ENCODE results near the gene FA2H.

Gene FA2H

DNA sequence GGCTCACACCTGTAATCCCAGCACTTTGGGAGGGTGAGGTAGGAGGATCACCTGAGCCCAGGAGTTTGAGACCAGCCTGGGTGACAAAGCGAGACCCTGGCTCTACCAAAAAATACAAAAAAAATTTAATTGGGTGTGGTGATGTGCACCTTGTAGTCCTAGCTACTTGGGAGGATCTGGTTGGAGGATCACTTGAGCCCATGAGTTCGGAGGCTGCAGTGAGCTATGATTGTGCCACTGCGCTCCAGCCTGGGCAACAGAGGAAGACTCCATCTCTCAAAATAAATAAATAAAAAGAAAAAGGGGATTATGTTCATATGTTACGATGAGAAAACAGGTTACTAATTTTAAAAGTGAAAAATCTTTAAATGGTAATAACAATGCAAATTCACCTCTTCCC lies 75.0 kb downstream of the FA2H start:
- Histone ChIP-seq H4K12ac (ENCODE audit: low read depth, low read length) (no peak overlapping the region), H2BK5ac (ENCODE audit: low read depth, low read length, poor library complexity) (no peak overlapping the region), H3K27ac (ENCODE audit: low read depth, low read length) (no peak overlapping the region), H3K9me3 (ENCODE audit: insufficient read depth, low read depth, low read length) (no peaks in the 10 kb centered on the region), H2BK12ac (ENCODE audit: low read length) (no peak overlapping the region), H3K4me1 (ENCODE audit: control insufficient read depth in 1 of 2, insufficient read depth in 2 of 2, low read length in 2 of 2) (no peaks in the 10 kb centered on the region), H4K8ac (ENCODE audit: low read depth, low read length) (no peak overlapping the region), H3K23ac (ENCODE audit: low read length) (no peak overlapping the region), H3K4me3 (ENCODE audit: low read depth, low read length) (no peak overlapping the region), H3K79me2 (ENCODE audit: control insufficient read depth, insufficient read depth, low read length, poor library complexity) (no peaks in the 10 kb centered on the region), H3K18ac (ENCODE audit: low read length) (no peak overlapping the region), H3K27me3 (ENCODE audit: insufficient read depth, low read length) (no peaks in the 10 kb centered on the region), H3K9ac (ENCODE audit: low read length) (no peak overlapping the region), H3K79me1 (ENCODE audit: low read length) (no peaks in the 10 kb centered on the region), H4K91ac (ENCODE audit: low read depth, low read length) (no peak overlapping the region), H3K4ac (ENCODE audit: low read depth, low read length) (no peak overlapping the region), H3K4me2 (ENCODE audit: low read length) (no peak overlapping the region), H2BK120ac (ENCODE audit: insufficient read depth, low read length, poor library complexity) (no peak overlapping the region), H2AFZ (ENCODE audit: insufficient read depth, low read length, poor library complexity) (no peak overlapping the region), H3K14ac (ENCODE audit: low read length) (no peak overlapping the region), H3K36me3 (ENCODE audit: control insufficient read depth in 1 of 2, insufficient read depth in 2 of 2, low read length in 2 of 2) (no peaks in the 10 kb centered on the region), H2AK5ac (ENCODE audit: low read length) (no peak overlapping the region)
- DNase-seq, result no peak
- WGBS (ENCODE audit: extremely low coverage, insufficient coverage, insufficient read length), result no CpG with 5 or more reads among the region's 4 CpGs

- Histone ChIP-seq H3K23ac (ENCODE audit: low read length) (no peak overlapping the region), H4K12ac (ENCODE audit: low read depth, low read length) (no peak overlapping the region), H3K18ac (ENCODE audit: low read length) (no peak overlapping the region), H3K79me2 (ENCODE audit: control insufficient read depth, insufficient read depth, low read length, poor library complexity) (no peaks in the 10 kb centered on the region), H3K79me1 (ENCODE audit: low read length) (no peaks in the 10 kb centered on the region), H2AK5ac (ENCODE audit: low read length) (no peak overlapping the region), H3K4ac (ENCODE audit: low read depth, low read length) (no peak overlapping the region), H3K4me2 (ENCODE audit: low read length) (no peak overlapping the region), H4K91ac (ENCODE audit: low read depth, low read length) (no peak overlapping the region), H3K4me1 (ENCODE audit: control insufficient read depth in 1 of 2, insufficient read depth in 2 of 2, low read length in 2 of 2) (no peaks in the 10 kb centered on the region), H3K9me3 (ENCODE audit: insufficient read depth, low read depth, low read length) (no peaks in the 10 kb centered on the region), H2BK12ac (ENCODE audit: low read length) (no peak overlapping the region), H2BK5ac (ENCODE audit: low read depth, low read length, poor library complexity) (no peak overlapping the region), H3K4me3 (ENCODE audit: low read depth, low read length) (no peak overlapping the region), H3K27ac (ENCODE audit: low read depth, low read length) (no peak overlapping the region), H3K36me3 (ENCODE audit: control insufficient read depth in 1 of 2, insufficient read depth in 2 of 2, low read length in 2 of 2) (no peaks in the 10 kb centered on the region), H3K9ac (ENCODE audit: low read length) (no peak overlapping the region), H4K8ac (ENCODE audit: low read depth, low read length) (no peak overlapping the region), H2AFZ (ENCODE audit: insufficient read depth, low read length, poor library complexity) (no peak overlapping the region), H3K14ac (ENCODE audit: low read length) (no peak overlapping the region), H2BK120ac (ENCODE audit: insufficient read depth, low read length, poor library complexity) (no peak overlapping the region), H3K27me3 (ENCODE audit: insufficient read depth, low read length) (no peaks in the 10 kb centered on the region)
- DNase-seq, result no peak
- WGBS (ENCODE audit: extremely low coverage, insufficient coverage, insufficient read length), result no CpG with 5 or more reads among the region's 4 CpGs
These were observed 76.4 kb downstream of the FA2H start for GRCh38 chr16:74698222-74698621.

DNA sequence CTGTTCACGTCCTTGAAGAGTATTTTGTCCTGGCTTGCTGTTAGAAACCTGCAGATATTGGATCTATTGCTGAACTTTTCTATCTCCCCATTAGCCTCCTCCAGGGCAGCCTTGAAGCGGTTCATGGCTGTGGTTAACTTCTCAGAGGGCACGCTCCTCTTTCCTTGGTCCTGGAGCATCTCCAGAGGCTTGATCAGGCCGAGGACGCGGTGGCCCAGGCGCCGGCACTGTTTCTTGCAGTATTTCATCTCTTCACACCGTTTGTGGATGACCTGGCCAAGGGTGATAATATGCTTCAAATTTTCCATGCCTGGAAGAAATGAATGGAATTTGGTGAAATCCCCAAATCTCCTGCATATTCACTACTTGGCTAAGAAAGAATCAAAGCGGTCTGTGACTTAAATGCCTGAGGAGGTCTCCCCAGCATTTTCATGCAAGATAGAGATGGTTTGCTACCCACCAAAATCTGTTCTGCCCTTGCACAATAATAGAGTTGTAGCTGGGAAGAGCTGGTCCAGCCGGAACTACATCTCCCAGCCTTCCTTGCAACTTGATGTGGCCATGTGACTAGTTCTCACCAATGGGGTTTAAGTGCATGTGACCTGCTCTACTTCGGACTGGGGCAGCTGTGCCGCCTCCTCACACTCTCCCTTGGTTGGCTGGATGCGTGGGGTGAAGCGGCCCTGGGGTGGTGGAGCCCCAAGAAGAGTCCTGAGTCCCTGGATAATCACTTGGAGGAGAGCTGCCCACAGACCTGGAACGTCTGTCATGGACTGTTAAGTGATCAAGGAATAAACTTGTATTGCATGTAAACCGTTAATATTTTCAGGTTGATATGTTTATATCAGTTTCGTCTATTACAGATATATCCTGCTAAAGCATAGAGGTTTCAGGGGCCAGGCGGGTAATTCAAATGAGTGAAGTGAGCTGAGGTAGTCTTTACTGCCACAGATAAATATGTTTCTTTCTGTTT lies 78.9 kb downstream of the FA2H start:
- peak overlapping the region; percentile 77 for H3K4me2 ChIP-seq (ENCODE audit: low read length)
- no CpG with 5 or more reads among the region's 19 CpGs for WGBS (ENCODE audit: extremely low coverage, insufficient coverage, insufficient read length)
- H3K4ac ChIP-seq (ENCODE audit: low read depth, low read length), result no peak overlapping the region
- H4K8ac ChIP-seq (ENCODE audit: low read depth, low read length), result peak overlapping the region; percentile 25
- no peak overlapping the region for H2AK5ac ChIP-seq (ENCODE audit: low read length)
- H3K18ac ChIP-seq (ENCODE audit: low read length), result no peak overlapping the region
- H3K27ac ChIP-seq (ENCODE audit: low read depth, low read length), result no peak overlapping the region
- H2BK5ac ChIP-seq (ENCODE audit: low read depth, low read length, poor library complexity), result no peak overlapping the region
- no peak overlapping the region for H3K14ac ChIP-seq (ENCODE audit: low read length)
- no peaks in the 10 kb centered on the region for H3K9me3 ChIP-seq (ENCODE audit: insufficient read depth, low read depth, low read length)
- no peak overlapping the region for H4K12ac ChIP-seq (ENCODE audit: low read depth, low read length)
- H2BK12ac ChIP-seq (ENCODE audit: low read length), result no peak overlapping the region
- H4K91ac ChIP-seq (ENCODE audit: low read depth, low read length), result no peak overlapping the region
- no peaks in the 10 kb centered on the region for H3K79me1 ChIP-seq (ENCODE audit: low read length)
- no peak overlapping the region for H2BK120ac ChIP-seq (ENCODE audit: insufficient read depth, low read length, poor library complexity)
- H3K79me2 ChIP-seq (ENCODE audit: control insufficient read depth, insufficient read depth, low read length, poor library complexity), result no peaks in the 10 kb centered on the region
- no peaks in the 10 kb centered on the region for H3K36me3 ChIP-seq (ENCODE audit: control insufficient read depth in 1 of 2, insufficient read depth in 2 of 2, low read length in 2 of 2)
- no peak overlapping the region for H3K9ac ChIP-seq (ENCODE audit: low read length)
- no peak overlapping the region for H3K4me3 ChIP-seq (ENCODE audit: low read depth, low read length)
- no peaks in the 10 kb centered on the region for H3K4me1 ChIP-seq (ENCODE audit: control insufficient read depth in 1 of 2, insufficient read depth in 2 of 2, low read length in 2 of 2)
- peak; percentile 74 to 86 for DNase-seq
- no peak overlapping the region for H3K23ac ChIP-seq (ENCODE audit: low read length)
- H2AFZ ChIP-seq (ENCODE audit: insufficient read depth, low read length, poor library complexity), result peak overlapping the region; percentile 33
- H3K27me3 ChIP-seq (ENCODE audit: insufficient read depth, low read length), result no peaks in the 10 kb centered on the region

- WGBS (ENCODE audit: extremely low coverage, insufficient coverage, insufficient read length), result no CpG with 5 or more reads among the region's 10 CpGs
- Histone ChIP-seq H3K36me3 (ENCODE audit: control insufficient read depth in 1 of 2, insufficient read depth in 2 of 2, low read length in 2 of 2) (no peaks in the 10 kb centered on the region), H3K79me2 (ENCODE audit: control insufficient read depth, insufficient read depth, low read length, poor library complexity) (no peaks in the 10 kb centered on the region)
These were observed 83.3 kb downstream of the FA2H start for GRCh38 chr16:74691093-74691855.

More at GRCh38 chr16:74691093-74691855, 83.3 kb downstream of the FA2H start:
- Histone ChIP-seq H2BK120ac (ENCODE audit: insufficient read depth, low read length, poor library complexity) (no peak overlapping the region), H3K4ac (ENCODE audit: low read depth, low read length) (no peak overlapping the region), H4K8ac (ENCODE audit: low read depth, low read length) (no peak overlapping the region), H3K9ac (ENCODE audit: low read length) (no peak overlapping the region), H3K27me3 (ENCODE audit: insufficient read depth, low read length) (no peaks in the 10 kb centered on the region), H2AFZ (ENCODE audit: insufficient read depth, low read length, poor library complexity) (no peak overlapping the region), H2BK5ac (ENCODE audit: low read depth, low read length, poor library complexity) (no peak overlapping the region), H3K4me1 (ENCODE audit: control insufficient read depth in 1 of 2, insufficient read depth in 2 of 2, low read length in 2 of 2) (no peaks in the 10 kb centered on the region), H2BK12ac (ENCODE audit: low read length) (no peak overlapping the region), H3K23ac (ENCODE audit: low read length) (no peak overlapping the region), H3K4me2 (ENCODE audit: low read length) (no peak overlapping the region), H3K18ac (ENCODE audit: low read length) (no peak overlapping the region), H4K91ac (ENCODE audit: low read depth, low read length) (no peak overlapping the region), H3K79me1 (ENCODE audit: low read length) (no peaks in the 10 kb centered on the region), H3K4me3 (ENCODE audit: low read depth, low read length) (no peak overlapping the region), H3K9me3 (ENCODE audit: insufficient read depth, low read depth, low read length) (no peaks in the 10 kb centered on the region), H2AK5ac (ENCODE audit: low read length) (no peak overlapping the region), H3K27ac (ENCODE audit: low read depth, low read length) (no peak overlapping the region), H4K12ac (ENCODE audit: low read depth, low read length) (no peak overlapping the region), H3K14ac (ENCODE audit: low read length) (no peak overlapping the region)
- peak; percentile 64 to 84 for DNase-seq
